Natural killer cell (primary cell): ENCODE results near the gene MBTPS2. TPM values are rescaled to one million over a fixed set of nuclear protein-coding genes. Genes with fewer than 3 reads are reported as not detected.

Source experiments
- ATAC-seq, 3 donors: fragments of 150-1000 bp in 2 of 3; fragments of 200-7000 bp in 1 of 3; cut with Tn5 transposase; 1 replicate in 1 of 3; 2 replicates in 2 of 3; pipeline ENCODE4 v1.10.0; 2021; ENCODE audit warnings: mild to moderate bottlenecking in 2 of 3, moderate library complexity in 2 of 3
- DNase-seq, 2 donors: peaks; one replicate each; pipeline versions ENCODE4 v3.0.0 to v3.0.0-alpha.2; 2013 to 2021; ENCODE audit warnings: mixed read lengths in 1 of 2
- H3K27ac ChIP-seq: one replicate; pipeline ENCODE4 v1.5.1; 2013; ENCODE audit warnings: mild to moderate bottlenecking, low read length
- H3K27me3 ChIP-seq: one replicate; pipeline ENCODE4 v1.6.1; 2013; ENCODE audit warnings: low read length; ENCODE audit not compliant: control insufficient read depth, insufficient read depth
- H3K36me3 ChIP-seq: one replicate; pipeline ENCODE4 v1.6.1; 2013; ENCODE audit warnings: low read length; ENCODE audit not compliant: control insufficient read depth, insufficient read depth
- H3K4me1 ChIP-seq: one replicate; pipeline ENCODE4 v1.6.1; 2013; ENCODE audit warnings: low read length; ENCODE audit not compliant: control insufficient read depth, insufficient read depth
- H3K4me3 ChIP-seq: one replicate; pipeline ENCODE4 v1.5.1; 2013; ENCODE audit warnings: low read length
- H3K9me3 ChIP-seq: one replicate; pipeline ENCODE4 v1.6.1; 2013; ENCODE audit warnings: low read length; ENCODE audit not compliant: control insufficient read depth, insufficient read depth
- H3K27ac Mint-ChIP-seq, 2 donors: one replicate each; pipeline ENCODE4 v1.8.0; 2022; ENCODE audit warnings: mild to moderate bottlenecking in 2 of 2, mixed read lengths in 2 of 2, moderate library complexity in 1 of 2
- H3K27me3 Mint-ChIP-seq, 2 donors: one replicate each; pipeline ENCODE4 v1.8.0; 2022; ENCODE audit warnings: low read depth in 2 of 2, mixed read lengths in 2 of 2
- H3K36me3 Mint-ChIP-seq: one replicate; pipeline ENCODE4 v1.8.0; 2022; ENCODE audit warnings: mixed read lengths
- H3K4me1 Mint-ChIP-seq, 2 donors: one replicate each; pipeline ENCODE4 v1.8.0; 2022; ENCODE audit warnings: mixed read lengths in 2 of 2
- H3K4me3 Mint-ChIP-seq: one replicate; pipeline ENCODE4 v1.8.0; 2022; ENCODE audit warnings: mild to moderate bottlenecking, moderate library complexity, mixed read lengths
- H3K9me3 Mint-ChIP-seq, 2 donors: one replicate each; pipeline ENCODE4 v1.8.0; 2022; ENCODE audit warnings: mixed read lengths in 2 of 2
- CTCF ChIP-seq: fragments of 200-600 bp; IDR thresholded peaks from one replicate; pipeline ENCODE4 v1.8.0; 2022; ENCODE audit warnings: antibody characterized with exemption
- WGBS: methylation state at CpG from one replicate; pipeline ENCODE4 v1.1.7; 2013; ENCODE audit warnings: missing lambda C conversion rate; ENCODE audit not compliant: insufficient coverage; 5-methylcytosine and 5-hydroxymethylcytosine counted together
- intact Hi-C: fragments of 100-400 bp; cut with micrococcal nuclease; formaldehyde crosslinking; loops from one replicate; pipeline ENCODE4 v1.14.2; 2022
- total RNA-seq, 4 donors: library from RNA; stranded (reverse); fragments of 120-200 nt in 1 of 4; gene quantifications; one replicate each; pipeline versions ENCODE4 v1.2.3 to v1.2.4, GENCODE V29; 2013 to 2022

Gene MBTPS2
- total RNA-seq, 3 donors from 2014 or later (not counting 1 experiment from before 2014, with no cell fraction given): 5.0 to 7.5 (median 5.6) TPM

- H3K4me3 Mint-ChIP-seq: no peak overlapping the region
- DNase-seq: no peak
- WGBS: no CpG with 5 or more reads among the region's 1 CpG
- H3K4me3 ChIP-seq: no peak overlapping the region
- H3K9me3 Mint-ChIP-seq: no peaks in the 10 kb centered on the region
- no peaks in the 10 kb centered on the region for H3K36me3 ChIP-seq
- TF ChIP-seq CTCF: no peak
- peaks cover 6% of the 10 kb centered on the region for H3K36me3 Mint-ChIP-seq
- H3K4me1 Mint-ChIP-seq: no peaks in the 10 kb centered on the region
- intact Hi-C loops: no loop called here
- H3K4me1 ChIP-seq: no peaks in the 10 kb centered on the region
- no peaks in the 10 kb centered on the region for H3K9me3 ChIP-seq
- H3K27me3 Mint-ChIP-seq: no peaks in the 10 kb centered on the region
- no peak overlapping the region for H3K27ac ChIP-seq
- ATAC-seq: no peak
- H3K27ac Mint-ChIP-seq: no peak overlapping the region
- H3K27me3 ChIP-seq: no peaks in the 10 kb centered on the region
Observed at GRCh38 chrX:21907260-21907659, 67.8 kb downstream of the MBTPS2 start.

- H3K27ac Mint-ChIP-seq: no peak overlapping the region
- H3K36me3 ChIP-seq: no peaks in the 10 kb centered on the region
- no peaks in the 10 kb centered on the region for H3K9me3 Mint-ChIP-seq
- no peaks in the 10 kb centered on the region for H3K36me3 Mint-ChIP-seq
- TF ChIP-seq CTCF: no peak
- no peak overlapping the region for H3K4me3 ChIP-seq
- no peaks in the 10 kb centered on the region for H3K4me1 ChIP-seq
- H3K4me1 Mint-ChIP-seq: no peaks in the 10 kb centered on the region
- no peak overlapping the region for H3K27ac ChIP-seq
- 98% methylated on average over 4 of the region's 4 CpGs for WGBS
- no peaks in the 10 kb centered on the region for H3K27me3 Mint-ChIP-seq
- no peaks in the 10 kb centered on the region for H3K27me3 ChIP-seq
- intact Hi-C loops: no loop called here
- no peaks in the 10 kb centered on the region for H3K9me3 ChIP-seq
- H3K4me3 Mint-ChIP-seq: no peak overlapping the region
- ATAC-seq: no peak
- no peak for DNase-seq
Observed at GRCh38 chrX:21911481-21911880, 72.1 kb downstream of the MBTPS2 start.

- no peak overlapping the region for H3K27ac ChIP-seq
- Mint-ChIP-seq H3K36me3 (no peaks in the 10 kb centered on the region), H3K9me3 (no peaks in the 10 kb centered on the region), H3K4me1 (no peaks in the 10 kb centered on the region), H3K4me3 (no peak overlapping the region), H3K27ac (no peak overlapping the region), H3K27me3 (no peaks in the 10 kb centered on the region)
- no peaks in the 10 kb centered on the region for H3K27me3 ChIP-seq
- H3K4me1 ChIP-seq: no peaks in the 10 kb centered on the region
- DNase-seq (no peak), ATAC-seq (no peak)
- no peaks in the 10 kb centered on the region for H3K36me3 ChIP-seq
- WGBS: 93% methylated on average over 1 of the region's 1 CpG
- TF ChIP-seq CTCF: no peak
- H3K9me3 ChIP-seq: no peaks in the 10 kb centered on the region
- H3K4me3 ChIP-seq: no peak overlapping the region
- intact Hi-C loops: no loop called here
Observed at GRCh38 chrX:21912220-21912619, 72.8 kb downstream of the MBTPS2 start.

- H3K9me3 ChIP-seq: no peaks in the 10 kb centered on the region
- no peak for TF ChIP-seq CTCF
- no peak overlapping the region for H3K4me3 Mint-ChIP-seq
- H3K27me3 ChIP-seq: no peaks in the 10 kb centered on the region
- no peaks in the 10 kb centered on the region for H3K36me3 Mint-ChIP-seq
- no peaks in the 10 kb centered on the region for H3K27me3 Mint-ChIP-seq
- no peak overlapping the region for H3K27ac ChIP-seq
- no peaks in the 10 kb centered on the region for H3K9me3 Mint-ChIP-seq
- no peak overlapping the region for H3K4me3 ChIP-seq
- H3K4me1 ChIP-seq: no peaks in the 10 kb centered on the region
- intact Hi-C loops: no loop called here
- WGBS: 93% methylated on average over 4 of the region's 4 CpGs
- no peaks in the 10 kb centered on the region for H3K4me1 Mint-ChIP-seq
- no peak for DNase-seq
- no peak overlapping the region for H3K27ac Mint-ChIP-seq
- no peak for ATAC-seq
- H3K36me3 ChIP-seq: no peaks in the 10 kb centered on the region
Observed at GRCh38 chrX:21912989-21913388, 73.6 kb downstream of the MBTPS2 start.
